H1 (cell line): ENCODE measurements around the gene CEP83. TPM values are rescaled to one million over a fixed set of nuclear protein-coding genes. Genes with fewer than 3 reads are reported as not detected.

ENCODE experiments used
- ATF3 ChIP-seq: IDR thresholded peaks from 2 replicates; pipeline ENCODE4 v1.6.1; 2011; ENCODE audit warnings: low read depth, mild to moderate bottlenecking, low read length; ENCODE audit not compliant: insufficient read depth
- BACH1 ChIP-seq: IDR thresholded peaks from 2 replicates; pipeline ENCODE4 v1.6.1; 2012; ENCODE audit warnings: low read length, improper control_type of control experiment
- CHD7 ChIP-seq: fragments of 300-600 bp; sonication (generic); IDR thresholded peaks from 2 replicates; pipeline ENCODE4 v1.7.1; 2012; ENCODE audit warnings: low read length, moderate library complexity, mild to moderate bottlenecking, inconsistent platforms; ENCODE audit not compliant: insufficient replicate concordance
- EGR1 ChIP-seq: IDR thresholded peaks from 2 replicates; pipeline ENCODE4 v1.6.1; 2011; ENCODE audit warnings: low read depth, low read length, borderline replicate concordance
- EP300 ChIP-seq, 2 experiments: IDR thresholded peaks; 1 replicate in 1 of 2; 2 replicates in 1 of 2; pipeline ENCODE4 v1.6.1; 2011 to 2012; ENCODE audit warnings: low read depth in 2 of 2, low read length in 2 of 2, mild to moderate bottlenecking in 2 of 2, borderline replicate concordance in 1 of 2, inconsistent platforms in 1 of 2, moderate library complexity in 1 of 2
- EZH2 ChIP-seq: fragments of 200-600 bp; sonication (generic); IDR thresholded peaks from 2 replicates; pipeline ENCODE4 v1.7.1; 2012; ENCODE audit warnings: low read depth, mild to moderate bottlenecking, moderate library complexity, low read length, inconsistent platforms; ENCODE audit not compliant: severe bottlenecking
- KDM1A ChIP-seq: fragments of 200-600, 300-600 bp; sonication (generic); IDR thresholded peaks from 2 replicates; pipeline ENCODE4 v1.7.1; 2016; ENCODE audit warnings: mild to moderate bottlenecking, low read length, borderline replicate concordance
- NANOG ChIP-seq: IDR thresholded peaks from 2 replicates; pipeline ENCODE4 v1.6.1; 2011; ENCODE audit warnings: low read length, low read depth, mild to moderate bottlenecking, inconsistent platforms; ENCODE audit not compliant: insufficient read depth, poor library complexity, severe bottlenecking
- PHF8 ChIP-seq: fragments of 200-600 bp; sonication (generic); conservative IDR thresholded peaks from 2 replicates; pipeline ENCODE4 v1.7.1; 2012; ENCODE audit warnings: low read depth, mild to moderate bottlenecking, inconsistent platforms, low read length, moderate library complexity
- TAF7 ChIP-seq: optimal IDR thresholded peaks from 2 replicates; pipeline ENCODE3; 2011; ENCODE audit warnings: low read depth, mild to moderate bottlenecking, inconsistent platforms, low read length, moderate library complexity, borderline replicate concordance
- TCF12 ChIP-seq: IDR thresholded peaks from 2 replicates; pipeline ENCODE4 v1.6.1; 2011; ENCODE audit warnings: low read depth, mild to moderate bottlenecking, low read length
- polyA plus RNA-seq, 7 experiments: library from polyadenylated mRNA; depleted of rRNA in 3 of 7; stranded (reverse) in 5 of 7; unstranded in 2 of 7; fragments of >200 nt in 5 of 7; fragments of 200-250 nt in 2 of 7; gene quantifications; 1 replicate in 5 of 7; 2 replicates in 1 of 7; 4 replicates in 1 of 7; pipeline versions ENCODE4 v1.2.1 to v1.2.3, GENCODE V29; 2011 to 2013; ENCODE audit warnings: missing spikeins in 2 of 7, mixed read lengths in 2 of 7
- total RNA-seq: library from RNA; stranded (reverse); fragmentation: NEBNext Ultra II Directional; extraction: Animal tissue kit (Norgen Biotek cat#: 25700); gene quantifications from 2 replicates; pipeline ENCODE4 v1.2.1, GENCODE V29; 2021

The CEP83 gene
- total and polyA plus RNA-seq, 2 of the 8 experiments (the other 6 are each of a cell fraction or from before 2014, with no cell fraction given), result 6.0 to 25.8 TPM

GRCh38 chr12:94377599-94377998 lies 82.1 kb downstream of the CEP83 start (continued):
- TF ChIP-seq CHD7, result no peak
- TF ChIP-seq EGR1, result no peak
- TF ChIP-seq KDM1A, result no peak
- TF ChIP-seq EZH2, result no peak
- TF ChIP-seq ATF3, result no peak
- no peak for TF ChIP-seq PHF8
- TF ChIP-seq EP300 (IDR thresholded peaks at IDR 0.05; ENCODE audit: borderline replicate concordance in 1 of 2, low read depth in 2 of 2, low read length in 2 of 2), result no peak
- TF ChIP-seq BACH1, result no peak
- no peak for TF ChIP-seq TAF7
- TF ChIP-seq NANOG, result no peak
- no peak for TF ChIP-seq TCF12
